Panc1 (cell line): ENCODE measurements around the gene AADAC. TPM values are rescaled to one million over a fixed set of nuclear protein-coding genes. Genes with fewer than 3 reads are reported as not detected.

Experiments used
- ATAC-seq: fragments of 200-7000 bp; cut with Tn5 transposase; 2 replicates; pipeline ENCODE4 v1.9.1; 2020; ENCODE audit warnings: mild to moderate bottlenecking, moderate library complexity
- BruUV-seq: library from RNA; stranded (reverse); fragments of 400-500 nt; replicated peaks from 2 replicates; lab custom pipeline; 2021; lab: Mats Ljungman, UMichigan
- CTCF ChIA-PET: fragments of 300-600 bp; sonication (Branson Sonifier 250); formaldehyde crosslinking; loops from one replicate; lab custom pipeline; 2022; ENCODE audit warnings: antibody characterized with exemption; lab: Charles Lee
- POLR2A ChIA-PET: fragments of 300-600 bp; sonication (Branson Sonifier 250); formaldehyde crosslinking; loops from one replicate; lab custom pipeline; 2022; ENCODE audit warnings: antibody characterized with exemption; lab: Charles Lee
- DNase-seq: peaks from one replicate; pipeline ENCODE4 v3.0.0-alpha.2; 2010; ENCODE audit warnings: low read depth, low spot score
- H3K27ac ChIP-seq: 2 replicates; pipeline ENCODE4 v1.5.1; 2011; ENCODE audit warnings: mild to moderate bottlenecking, low read length, inconsistent platforms
- H3K27me3 ChIP-seq: fragments of 200-500 bp; sonication (Bioruptor generic); 2 replicates; pipeline ENCODE4 v1.6.0; 2014; ENCODE audit warnings: low read length, inconsistent platforms; ENCODE audit not compliant: control insufficient read depth, insufficient read depth
- H3K36me3 ChIP-seq: fragments of 200-500 bp; sonication (Bioruptor generic); 2 replicates; pipeline ENCODE4 v1.5.1; 2014; ENCODE audit warnings: inconsistent platforms, mild to moderate bottlenecking, low read length, moderate library complexity; ENCODE audit not compliant: control insufficient read depth, insufficient read depth
- H3K4me1 ChIP-seq: 2 replicates; pipeline ENCODE4 v1.5.1; 2011; ENCODE audit warnings: inconsistent platforms, mild to moderate bottlenecking, low read length, moderate library complexity; ENCODE audit not compliant: control insufficient read depth, insufficient read depth
- H3K4me3 ChIP-seq, 2 experiments: 2 replicates each; pipeline ENCODE4 v1.5.1; 2011 to 2012; ENCODE audit warnings: low read depth in 2 of 2, low read length in 2 of 2, mild to moderate bottlenecking in 2 of 2, inconsistent platforms in 1 of 2, moderate library complexity in 1 of 2
- H3K9me3 ChIP-seq: fragments of 200-500 bp; sonication (Bioruptor generic); 2 replicates; pipeline ENCODE4 v1.5.1; 2014; ENCODE audit warnings: low read depth, mild to moderate bottlenecking, inconsistent platforms, low read length, moderate library complexity; ENCODE audit not compliant: control insufficient read depth, insufficient read depth
- POLR2AphosphoS5 ChIP-seq: IDR thresholded peaks from 2 replicates; pipeline ENCODE4 v1.6.1; 2012; ENCODE audit warnings: mild to moderate bottlenecking, low read depth, low read length, moderate library complexity
- SIN3A ChIP-seq: IDR thresholded peaks from 2 replicates; pipeline ENCODE4 v1.6.1; 2012; ENCODE audit warnings: low read depth, mild to moderate bottlenecking, low read length, moderate library complexity, borderline replicate concordance; ENCODE audit not compliant: insufficient read depth
- TCF7L2 ChIP-seq: IDR thresholded peaks from 2 replicates; pipeline ENCODE4 v1.6.1; 2011; ENCODE audit warnings: mild to moderate bottlenecking, low read depth, low read length, inconsistent platforms
- in situ Hi-C: cut with HindIII; loops from 2 replicates; pipeline ENCODE4 v1.10.0; 2016; ENCODE audit warnings: low sequenced_read_pairs, low pct_unique_long_range_greater_than_20kb
- intact Hi-C: fragments of 100-400 bp; cut with micrococcal nuclease; formaldehyde crosslinking; loops from one replicate; pipeline ENCODE4 v1.10.0; 2022; ENCODE audit not compliant: unreplicated experiment
- total RNA-seq: library from RNA; stranded (reverse); gene quantifications from one replicate; pipeline ENCODE4 v1.2.1, GENCODE V29; 2021; ENCODE audit not compliant: unreplicated experiment
- TF ChIP-seq, protein P1 (sequence below), 2 experiments: IDR thresholded peaks; 2 replicates each; pipeline ENCODE4 v1.6.1; 2011 to 2012; ENCODE audit warnings: low read depth in 2 of 2, control low read depth in 1 of 2, low read length in 1 of 2, mild to moderate bottlenecking in 1 of 2, moderate library complexity in 1 of 2; ENCODE audit not compliant: insufficient read depth in 1 of 2
- TF ChIP-seq, protein P2 (sequence below): fragments of 450-650 bp; IDR thresholded peaks from 2 replicates; pipeline ENCODE4 v1.5.1; 2017; ENCODE audit warnings: mild to moderate bottlenecking

The AADAC gene
- total RNA-seq, 1 experiment from 2014 or later: 0.26 TPM

DNA sequence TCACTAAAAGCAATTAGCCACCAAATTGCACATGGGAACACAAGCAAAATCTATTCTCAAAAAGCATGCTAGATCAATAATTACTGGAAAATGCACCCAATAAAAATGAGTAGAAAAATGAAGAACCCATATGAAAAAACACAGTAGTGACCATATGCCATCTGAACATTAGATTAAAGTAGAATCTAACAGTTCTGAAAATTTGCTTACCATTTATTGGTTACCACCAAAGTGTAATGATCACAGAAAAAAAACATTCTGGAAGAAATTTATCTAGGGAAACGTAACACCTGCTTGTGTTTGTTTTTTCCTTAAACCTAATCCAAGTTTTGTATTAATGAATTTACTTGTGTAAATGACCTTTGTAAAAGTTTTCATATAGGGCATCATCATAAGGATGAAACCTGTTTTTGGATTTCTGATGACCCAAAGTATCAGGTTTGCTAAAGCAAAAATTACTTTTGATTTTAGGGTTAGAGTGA, 37.6 kb upstream of the AADAC start:
- Histone ChIP-seq H3K27ac (no peak overlapping the region), H3K9me3 (no peaks in the 10 kb centered on the region), H3K27me3 (no peaks in the 10 kb centered on the region), H3K36me3 (no peaks in the 10 kb centered on the region), H3K4me1 (no peaks in the 10 kb centered on the region), H3K4me3 (no peak overlapping the region)
- intact Hi-C loops: no loop called here
- ATAC-seq: no peak
- DNase-seq: no peak
- ChIA-PET CTCF (no interaction called here), POLR2A (no interaction called here)
- TF ChIP-seq, protein P1, sequence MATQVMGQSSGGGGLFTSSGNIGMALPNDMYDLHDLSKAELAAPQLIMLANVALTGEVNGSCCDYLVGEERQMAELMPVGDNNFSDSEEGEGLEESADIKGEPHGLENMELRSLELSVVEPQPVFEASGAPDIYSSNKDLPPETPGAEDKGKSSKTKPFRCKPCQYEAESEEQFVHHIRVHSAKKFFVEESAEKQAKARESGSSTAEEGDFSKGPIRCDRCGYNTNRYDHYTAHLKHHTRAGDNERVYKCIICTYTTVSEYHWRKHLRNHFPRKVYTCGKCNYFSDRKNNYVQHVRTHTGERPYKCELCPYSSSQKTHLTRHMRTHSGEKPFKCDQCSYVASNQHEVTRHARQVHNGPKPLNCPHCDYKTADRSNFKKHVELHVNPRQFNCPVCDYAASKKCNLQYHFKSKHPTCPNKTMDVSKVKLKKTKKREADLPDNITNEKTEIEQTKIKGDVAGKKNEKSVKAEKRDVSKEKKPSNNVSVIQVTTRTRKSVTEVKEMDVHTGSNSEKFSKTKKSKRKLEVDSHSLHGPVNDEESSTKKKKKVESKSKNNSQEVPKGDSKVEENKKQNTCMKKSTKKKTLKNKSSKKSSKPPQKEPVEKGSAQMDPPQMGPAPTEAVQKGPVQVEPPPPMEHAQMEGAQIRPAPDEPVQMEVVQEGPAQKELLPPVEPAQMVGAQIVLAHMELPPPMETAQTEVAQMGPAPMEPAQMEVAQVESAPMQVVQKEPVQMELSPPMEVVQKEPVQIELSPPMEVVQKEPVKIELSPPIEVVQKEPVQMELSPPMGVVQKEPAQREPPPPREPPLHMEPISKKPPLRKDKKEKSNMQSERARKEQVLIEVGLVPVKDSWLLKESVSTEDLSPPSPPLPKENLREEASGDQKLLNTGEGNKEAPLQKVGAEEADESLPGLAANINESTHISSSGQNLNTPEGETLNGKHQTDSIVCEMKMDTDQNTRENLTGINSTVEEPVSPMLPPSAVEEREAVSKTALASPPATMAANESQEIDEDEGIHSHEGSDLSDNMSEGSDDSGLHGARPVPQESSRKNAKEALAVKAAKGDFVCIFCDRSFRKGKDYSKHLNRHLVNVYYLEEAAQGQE (IDR thresholded peaks at IDR 0.05; ENCODE audit: insufficient read depth in 1 of 2, low read depth in 2 of 2, low read length in 1 of 2): no peak
- BruUV-seq: no TSS peak
- in situ Hi-C loops: no loop called here

DNA sequence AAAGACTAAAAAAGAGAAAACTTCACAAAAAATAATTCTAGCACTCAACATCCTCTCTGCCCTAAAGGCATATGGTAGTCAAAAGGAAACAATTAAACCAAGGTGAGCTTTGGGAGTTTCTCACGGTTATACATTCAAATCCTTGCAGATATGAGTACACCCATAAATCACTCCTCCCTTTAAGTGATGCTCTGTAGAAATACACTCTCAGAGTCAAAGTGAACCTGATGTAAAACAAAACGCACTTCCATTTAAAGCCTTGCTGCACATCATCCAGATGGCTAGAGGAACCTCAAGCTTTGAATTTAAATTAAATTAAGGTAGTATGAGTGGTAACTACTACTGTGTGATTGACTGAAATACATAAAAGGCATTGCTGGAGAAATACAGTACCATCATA, 36.0 kb upstream of the AADAC start:
- no peak for DNase-seq
- intact Hi-C loops (no loop called here), in situ Hi-C loops (no loop called here)
- Histone ChIP-seq H3K36me3 (no peaks in the 10 kb centered on the region), H3K27me3 (no peaks in the 10 kb centered on the region), H3K9me3 (no peaks in the 10 kb centered on the region), H3K4me3 (no peak overlapping the region), H3K4me1 (no peaks in the 10 kb centered on the region), H3K27ac (no peak overlapping the region)
- BruUV-seq: no TSS peak
- TF ChIP-seq TCF7L2: no peak
- no peak for TF ChIP-seq POLR2AphosphoS5
- TF ChIP-seq, protein P1 (IDR thresholded peaks at IDR 0.05; ENCODE audit: insufficient read depth in 1 of 2, low read depth in 2 of 2, low read length in 1 of 2): no peak
- TF ChIP-seq, protein P2, sequence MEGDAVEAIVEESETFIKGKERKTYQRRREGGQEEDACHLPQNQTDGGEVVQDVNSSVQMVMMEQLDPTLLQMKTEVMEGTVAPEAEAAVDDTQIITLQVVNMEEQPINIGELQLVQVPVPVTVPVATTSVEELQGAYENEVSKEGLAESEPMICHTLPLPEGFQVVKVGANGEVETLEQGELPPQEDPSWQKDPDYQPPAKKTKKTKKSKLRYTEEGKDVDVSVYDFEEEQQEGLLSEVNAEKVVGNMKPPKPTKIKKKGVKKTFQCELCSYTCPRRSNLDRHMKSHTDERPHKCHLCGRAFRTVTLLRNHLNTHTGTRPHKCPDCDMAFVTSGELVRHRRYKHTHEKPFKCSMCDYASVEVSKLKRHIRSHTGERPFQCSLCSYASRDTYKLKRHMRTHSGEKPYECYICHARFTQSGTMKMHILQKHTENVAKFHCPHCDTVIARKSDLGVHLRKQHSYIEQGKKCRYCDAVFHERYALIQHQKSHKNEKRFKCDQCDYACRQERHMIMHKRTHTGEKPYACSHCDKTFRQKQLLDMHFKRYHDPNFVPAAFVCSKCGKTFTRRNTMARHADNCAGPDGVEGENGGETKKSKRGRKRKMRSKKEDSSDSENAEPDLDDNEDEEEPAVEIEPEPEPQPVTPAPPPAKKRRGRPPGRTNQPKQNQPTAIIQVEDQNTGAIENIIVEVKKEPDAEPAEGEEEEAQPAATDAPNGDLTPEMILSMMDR: no peak
- TF ChIP-seq SIN3A: no peak
- ChIA-PET POLR2A (no interaction called here), CTCF (no interaction called here)
- ATAC-seq: no peak
